Tibial nerve (tissue), 4 donors: Measurements from ENCODE around the gene RRM1. TPM values are rescaled to one million over a fixed set of nuclear protein-coding genes. Genes with fewer than 3 reads are reported as not detected.
A peak's percentile ranks its signal among the peaks of the same experiment; 100 is the strongest.

Experiments
- DNase-seq, 2 donors: peaks; one replicate each; pipeline ENCODE4 v3.0.0-alpha.2; 2019; ENCODE audit warnings: low spot score in 2 of 2
- H3K27ac ChIP-seq, 4 donors: fragments of 200-600 bp; sonication (generic) in 3 of 4; one replicate each; pipeline ENCODE4 v1.5.1; 2017 to 2019; ENCODE audit warnings: mild to moderate bottlenecking in 1 of 4
- H3K27me3 ChIP-seq, 2 donors: fragments of 200-600 bp; sonication (generic) in 1 of 2; one replicate each; pipeline versions ENCODE4 v1.5.1 to v1.6.0; 2017 to 2019
- H3K36me3 ChIP-seq, 3 donors: fragments of 200-600 bp; sonication (generic); one replicate each; pipeline ENCODE4 v1.5.1; 2018 to 2019
- H3K4me1 ChIP-seq, 4 donors: fragments of 200-600 bp; sonication (generic) in 3 of 4; one replicate each; pipeline ENCODE4 v1.5.1; 2017 to 2019
- H3K4me3 ChIP-seq, 4 donors: fragments of 200-600 bp; sonication (generic) in 3 of 4; one replicate each; pipeline ENCODE4 v1.5.1; 2017 to 2019; ENCODE audit warnings: mild to moderate bottlenecking in 1 of 4, moderate library complexity in 1 of 4
- H3K9me3 ChIP-seq, 4 donors: fragments of 200-600 bp; sonication (generic) in 3 of 4; one replicate each; pipeline ENCODE4 v1.5.1; 2017 to 2019
- EP300 ChIP-seq, 2 donors: sonication (generic); formaldehyde crosslinking; IDR thresholded peaks; one replicate each; pipeline ENCODE4 v1.6.1; 2017; ENCODE audit warnings: antibody characterized with exemption in 2 of 2, mild to moderate bottlenecking in 1 of 2
- POLR2A ChIP-seq, 2 donors: fragments of 450-650 bp; IDR thresholded peaks; one replicate each; pipeline ENCODE4 v1.6.1; 2017; ENCODE audit warnings: antibody characterized with exemption in 2 of 2, mild to moderate bottlenecking in 2 of 2, moderate library complexity in 2 of 2
- WGBS, 2 donors: methylation state at CpG; one replicate each; pipeline ENCODE4 v1.1.5; 2018; 5-methylcytosine and 5-hydroxymethylcytosine counted together
- total RNA-seq, 4 donors: library from RNA; depleted of rRNA; stranded (reverse); fragments of >200 nt; gene quantifications; one replicate each; pipeline ENCODE4 v1.1.0, GENCODE V29; 2016
- TF ChIP-seq, protein P1 (sequence below), 5 experiments: fragments of 200-600 bp in 3 of 5; fragments of 450-650 bp in 2 of 5; sonication (generic) in 3 of 5; IDR thresholded peaks; one replicate each; pipeline ENCODE4 v1.5.1; 2016 to 2019; ENCODE audit warnings: antibody characterized with exemption in 5 of 5, mild to moderate bottlenecking in 3 of 5, moderate library complexity in 2 of 5

Gene RRM1
- total RNA-seq, 4 donors from 2014 or later: 23.3 to 35.2 (median 31.5) TPM

DNA sequence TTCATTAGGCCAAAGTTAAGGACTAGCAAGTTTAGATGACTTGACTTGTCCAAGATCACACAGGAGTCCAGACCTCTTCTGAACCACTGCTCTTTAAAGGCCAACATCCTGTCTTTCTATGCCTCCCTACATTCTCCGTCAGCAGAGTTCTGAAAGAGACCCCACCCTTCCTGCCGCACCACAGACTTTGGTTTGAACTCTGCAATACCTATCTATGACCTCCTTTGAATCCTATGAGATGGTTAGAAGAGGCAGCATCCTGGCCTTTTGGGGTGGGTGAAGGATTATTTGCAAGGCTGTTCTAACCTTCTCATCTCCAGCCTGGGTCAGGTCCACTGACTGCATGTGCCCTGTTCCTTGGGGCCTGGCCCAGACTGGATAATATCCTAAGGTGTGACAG lies 4.3 kb upstream of the RRM1 start:
- no peak for DNase-seq
- H3K36me3 ChIP-seq: peaks cover 0 to 50% (median 23%) of the 10 kb centered on the region in 3 donors
- H3K27me3 ChIP-seq: no peaks in the 10 kb centered on the region
- no peak overlapping the region for H3K4me3 ChIP-seq
- H3K27ac ChIP-seq: no peak overlapping the region
- TF ChIP-seq, protein P1, sequence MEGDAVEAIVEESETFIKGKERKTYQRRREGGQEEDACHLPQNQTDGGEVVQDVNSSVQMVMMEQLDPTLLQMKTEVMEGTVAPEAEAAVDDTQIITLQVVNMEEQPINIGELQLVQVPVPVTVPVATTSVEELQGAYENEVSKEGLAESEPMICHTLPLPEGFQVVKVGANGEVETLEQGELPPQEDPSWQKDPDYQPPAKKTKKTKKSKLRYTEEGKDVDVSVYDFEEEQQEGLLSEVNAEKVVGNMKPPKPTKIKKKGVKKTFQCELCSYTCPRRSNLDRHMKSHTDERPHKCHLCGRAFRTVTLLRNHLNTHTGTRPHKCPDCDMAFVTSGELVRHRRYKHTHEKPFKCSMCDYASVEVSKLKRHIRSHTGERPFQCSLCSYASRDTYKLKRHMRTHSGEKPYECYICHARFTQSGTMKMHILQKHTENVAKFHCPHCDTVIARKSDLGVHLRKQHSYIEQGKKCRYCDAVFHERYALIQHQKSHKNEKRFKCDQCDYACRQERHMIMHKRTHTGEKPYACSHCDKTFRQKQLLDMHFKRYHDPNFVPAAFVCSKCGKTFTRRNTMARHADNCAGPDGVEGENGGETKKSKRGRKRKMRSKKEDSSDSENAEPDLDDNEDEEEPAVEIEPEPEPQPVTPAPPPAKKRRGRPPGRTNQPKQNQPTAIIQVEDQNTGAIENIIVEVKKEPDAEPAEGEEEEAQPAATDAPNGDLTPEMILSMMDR (IDR thresholded peaks at IDR 0.05): no peak
- TF ChIP-seq EP300 (IDR thresholded peaks at IDR 0.05) (no peak), POLR2A (IDR thresholded peaks at IDR 0.05) (no peak)
- H3K9me3 ChIP-seq: no peaks in the 10 kb centered on the region
- WGBS, 2 donors: 81 to 92% methylated on average over 2 of the region's 2 CpGs
- H3K4me1 ChIP-seq: peaks cover 0 to 9% (median under 1%) of the 10 kb centered on the region in 4 donors

GRCh38 chr11:4092026-4092425 lies 2.6 kb upstream of the RRM1 start:
- Histone ChIP-seq H3K27me3 (no peaks in the 10 kb centered on the region), H3K27ac (no peak overlapping the region), H3K9me3 (no peaks in the 10 kb centered on the region), H3K4me3 (no peak overlapping the region), H3K36me3 (peaks cover 0 to 39% (median 12%) of the 10 kb centered on the region in 3 donors), H3K4me1 (peaks cover 0 to 25% (median 2%) of the 10 kb centered on the region in 4 donors)
- WGBS, 2 donors: 17 to 41% methylated on average over 2 of the region's 2 CpGs
- DNase-seq: no peak
- TF ChIP-seq EP300 (IDR thresholded peaks at IDR 0.05): no peak
- TF ChIP-seq, protein P1 (IDR thresholded peaks at IDR 0.05): no peak
- TF ChIP-seq POLR2A (IDR thresholded peaks at IDR 0.05): no peak

DNA sequence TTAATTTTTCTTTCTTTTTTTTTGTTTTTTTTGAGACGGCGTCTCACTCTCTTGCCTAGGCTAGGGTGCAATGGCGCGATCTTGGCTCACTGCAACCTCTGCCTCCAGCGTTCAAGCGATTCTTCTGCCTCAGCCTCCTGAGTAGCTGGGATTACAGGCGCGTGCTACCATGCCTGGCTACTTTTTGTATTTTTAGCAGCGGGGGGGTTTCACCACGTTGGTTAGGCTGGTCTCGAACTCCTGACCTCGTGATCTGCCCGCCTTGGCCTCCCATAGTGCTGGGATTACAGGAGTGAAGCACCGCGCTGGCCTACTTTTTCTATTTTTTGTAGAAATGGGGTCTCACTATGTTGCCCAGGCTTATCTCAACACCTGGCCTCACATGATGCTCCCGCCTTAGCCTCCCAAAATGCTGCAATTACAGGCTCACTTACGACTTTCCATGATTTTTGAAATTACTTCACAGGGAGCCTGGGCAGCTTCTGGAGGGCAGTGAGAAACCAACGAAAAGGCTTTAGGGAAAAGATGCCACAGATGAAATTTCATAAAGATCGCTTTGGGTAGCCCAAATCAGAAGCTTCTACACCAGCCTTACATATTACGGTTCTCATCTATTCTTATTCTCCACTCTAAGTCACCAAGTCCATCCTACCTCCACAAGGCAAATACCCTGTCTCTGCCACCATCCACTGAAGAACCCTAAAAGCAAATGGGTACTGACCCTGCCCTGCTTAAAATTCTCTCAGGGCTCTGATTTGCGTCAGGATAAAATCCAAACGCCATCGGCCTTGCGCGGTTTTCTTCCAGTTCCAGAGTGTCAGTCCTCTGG lies 866 bp upstream of the RRM1 start:
- peaks cover 0 to 40% (median 2%) of the 10 kb centered on the region in 4 donors for H3K4me1 ChIP-seq
- TF ChIP-seq, protein P1 (IDR thresholded peaks at IDR 0.05): no peak
- TF ChIP-seq EP300 (IDR thresholded peaks at IDR 0.05): no peak
- TF ChIP-seq POLR2A (IDR thresholded peaks at IDR 0.05): no peak
- 70 to 72% methylated on average over 25 of the region's 25 CpGs for WGBS, 2 donors
- peaks cover 0 to 22% (median 6%) of the 10 kb centered on the region in 3 donors for H3K36me3 ChIP-seq
- peak overlapping the region; percentile 87 to 95 (median 92) for H3K27ac ChIP-seq
- no peak for DNase-seq
- H3K4me3 ChIP-seq: peak overlapping the region; percentile 56 to 74 (median 70)
- H3K9me3 ChIP-seq: no peaks in the 10 kb centered on the region
- H3K27me3 ChIP-seq: no peaks in the 10 kb centered on the region

- peaks cover 0 to 12% (median 6%) of the 10 kb centered on the region in 3 donors for H3K36me3 ChIP-seq
- peak overlapping the region; percentile 87 to 95 (median 92) for H3K27ac ChIP-seq
- H3K9me3 ChIP-seq: no peaks in the 10 kb centered on the region
- H3K4me1 ChIP-seq: peaks cover 0 to 40% (median 2%) of the 10 kb centered on the region in 4 donors
- peak overlapping the region; percentile 56 to 74 (median 70) for H3K4me3 ChIP-seq
- no peak for DNase-seq
- WGBS, 2 donors: 13 to 15% methylated on average over 10 of the region's 10 CpGs
- H3K27me3 ChIP-seq: no peaks in the 10 kb centered on the region
- TF ChIP-seq, protein P1 (IDR thresholded peaks at IDR 0.05): no peak
- no peak for TF ChIP-seq EP300 (IDR thresholded peaks at IDR 0.05)
- TF ChIP-seq POLR2A (IDR thresholded peaks at IDR 0.05): no peak
Observed at GRCh38 chr11:4095509-4096230, 1.1 kb downstream of the RRM1 start.
